ENCODE measurements around the gene IQCM. TPM values are rescaled to one million over a fixed set of nuclear protein-coding genes. Genes with fewer than 3 reads are reported as not detected.

Gene IQCM
- polyA plus RNA-seq, 2 of the 4 experiments (the other 2 are of a cell fraction) = 0.05 TPM; not detected in 1

- Histone ChIP-seq H3K4me3 (no peak overlapping the region), H3K4me2 (no peak overlapping the region), H3K4me1 (no peaks in the 10 kb centered on the region), H3K27ac (no peak overlapping the region), H3K9me3 (no peaks in the 10 kb centered on the region)
- 0% methylated on average over 4 of the region's 4 CpGs for WGBS (ENCODE audit: missing lambda C conversion rate)
- ChIA-PET CTCF (no interaction called here), POLR2A (no interaction called here)
- TF ChIP-seq HMGXB4 (CRISPR knock-in tag; IDR thresholded peaks at IDR 0.05; ENCODE audit: borderline replicate concordance) (no peak), CEBPB (IDR thresholded peaks at IDR 0.05) (no peak), FOXS1 (CRISPR knock-in tag; IDR thresholded peaks at IDR 0.05) (no peak), NR3C1 (IDR thresholded peaks at IDR 0.05) (no peak), JUNB (IDR thresholded peaks at IDR 0.05) (no peak), PHF8 (IDR thresholded peaks at IDR 0.05; ENCODE audit: borderline replicate concordance, low read depth) (no peak), EHF (CRISPR knock-in tag; IDR thresholded peaks at IDR 0.05) (no peak), HDAC2 (IDR thresholded peaks at IDR 0.05) (no peak), SREBF2 (IDR thresholded peaks at IDR 0.05) (no peak), ATOH8 (CRISPR knock-in tag; IDR thresholded peaks at IDR 0.05; ENCODE audit: low read depth) (no peak), RAD21 (conservative IDR thresholded peaks at IDR 0.05 in 1 of 2, IDR thresholded peaks at IDR 0.05 in 1 of 2) (no peak), MAZ (IDR thresholded peaks at IDR 0.05; ENCODE audit: borderline replicate concordance, low read depth, low read length) (no peak), ZC3H11A (IDR thresholded peaks at IDR 0.05) (no peak), ZNF302 (CRISPR knock-in tag; IDR thresholded peaks at IDR 0.05) (no peak), CHD4 (IDR thresholded peaks at IDR 0.05; ENCODE audit: borderline replicate concordance) (no peak)
- FAIRE-seq (no peak), ATAC-seq (no peak), DNase-seq (ENCODE audit: low read depth in 1 of 2, low spot score in 1 of 2) (no peak)
Observed at GRCh38 chr4:149311076-149311475, 504.6 kb downstream of the IQCM start.

GRCh38 chr4:149306537-149306936 is 509.1 kb downstream of the IQCM start:
- no peak overlapping the region for H3K4me3 ChIP-seq
- H3K27ac ChIP-seq = no peak overlapping the region
- POLR2A ChIA-PET = no interaction called here
- ATAC-seq (no peak), DNase-seq (ENCODE audit: low read depth in 1 of 2, low spot score in 1 of 2) (no peak), FAIRE-seq (no peak)
- no peaks in the 10 kb centered on the region for H3K4me1 ChIP-seq
- CTCF ChIA-PET = no interaction called here
- H3K4me2 ChIP-seq = no peak overlapping the region
- TF ChIP-seq HDAC2 (IDR thresholded peaks at IDR 0.05) = no peak
- no peak for TF ChIP-seq HOXB5 (CRISPR knock-in tag; IDR thresholded peaks at IDR 0.05)
- TF ChIP-seq EP300 (IDR thresholded peaks at IDR 0.05) = no peak
- TF ChIP-seq HOXB13 (CRISPR knock-in tag; IDR thresholded peaks at IDR 0.05; ENCODE audit: low read depth) = no peak
- TF ChIP-seq FOSB (CRISPR knock-in tag; IDR thresholded peaks at IDR 0.05) = no peak
- TF ChIP-seq, protein P1, sequence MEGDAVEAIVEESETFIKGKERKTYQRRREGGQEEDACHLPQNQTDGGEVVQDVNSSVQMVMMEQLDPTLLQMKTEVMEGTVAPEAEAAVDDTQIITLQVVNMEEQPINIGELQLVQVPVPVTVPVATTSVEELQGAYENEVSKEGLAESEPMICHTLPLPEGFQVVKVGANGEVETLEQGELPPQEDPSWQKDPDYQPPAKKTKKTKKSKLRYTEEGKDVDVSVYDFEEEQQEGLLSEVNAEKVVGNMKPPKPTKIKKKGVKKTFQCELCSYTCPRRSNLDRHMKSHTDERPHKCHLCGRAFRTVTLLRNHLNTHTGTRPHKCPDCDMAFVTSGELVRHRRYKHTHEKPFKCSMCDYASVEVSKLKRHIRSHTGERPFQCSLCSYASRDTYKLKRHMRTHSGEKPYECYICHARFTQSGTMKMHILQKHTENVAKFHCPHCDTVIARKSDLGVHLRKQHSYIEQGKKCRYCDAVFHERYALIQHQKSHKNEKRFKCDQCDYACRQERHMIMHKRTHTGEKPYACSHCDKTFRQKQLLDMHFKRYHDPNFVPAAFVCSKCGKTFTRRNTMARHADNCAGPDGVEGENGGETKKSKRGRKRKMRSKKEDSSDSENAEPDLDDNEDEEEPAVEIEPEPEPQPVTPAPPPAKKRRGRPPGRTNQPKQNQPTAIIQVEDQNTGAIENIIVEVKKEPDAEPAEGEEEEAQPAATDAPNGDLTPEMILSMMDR (IDR thresholded peaks at IDR 0.05) = no peak
- TF ChIP-seq, protein P2, sequence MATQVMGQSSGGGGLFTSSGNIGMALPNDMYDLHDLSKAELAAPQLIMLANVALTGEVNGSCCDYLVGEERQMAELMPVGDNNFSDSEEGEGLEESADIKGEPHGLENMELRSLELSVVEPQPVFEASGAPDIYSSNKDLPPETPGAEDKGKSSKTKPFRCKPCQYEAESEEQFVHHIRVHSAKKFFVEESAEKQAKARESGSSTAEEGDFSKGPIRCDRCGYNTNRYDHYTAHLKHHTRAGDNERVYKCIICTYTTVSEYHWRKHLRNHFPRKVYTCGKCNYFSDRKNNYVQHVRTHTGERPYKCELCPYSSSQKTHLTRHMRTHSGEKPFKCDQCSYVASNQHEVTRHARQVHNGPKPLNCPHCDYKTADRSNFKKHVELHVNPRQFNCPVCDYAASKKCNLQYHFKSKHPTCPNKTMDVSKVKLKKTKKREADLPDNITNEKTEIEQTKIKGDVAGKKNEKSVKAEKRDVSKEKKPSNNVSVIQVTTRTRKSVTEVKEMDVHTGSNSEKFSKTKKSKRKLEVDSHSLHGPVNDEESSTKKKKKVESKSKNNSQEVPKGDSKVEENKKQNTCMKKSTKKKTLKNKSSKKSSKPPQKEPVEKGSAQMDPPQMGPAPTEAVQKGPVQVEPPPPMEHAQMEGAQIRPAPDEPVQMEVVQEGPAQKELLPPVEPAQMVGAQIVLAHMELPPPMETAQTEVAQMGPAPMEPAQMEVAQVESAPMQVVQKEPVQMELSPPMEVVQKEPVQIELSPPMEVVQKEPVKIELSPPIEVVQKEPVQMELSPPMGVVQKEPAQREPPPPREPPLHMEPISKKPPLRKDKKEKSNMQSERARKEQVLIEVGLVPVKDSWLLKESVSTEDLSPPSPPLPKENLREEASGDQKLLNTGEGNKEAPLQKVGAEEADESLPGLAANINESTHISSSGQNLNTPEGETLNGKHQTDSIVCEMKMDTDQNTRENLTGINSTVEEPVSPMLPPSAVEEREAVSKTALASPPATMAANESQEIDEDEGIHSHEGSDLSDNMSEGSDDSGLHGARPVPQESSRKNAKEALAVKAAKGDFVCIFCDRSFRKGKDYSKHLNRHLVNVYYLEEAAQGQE (IDR thresholded peaks at IDR 0.05) = no peak
- TF ChIP-seq CHD2 (IDR thresholded peaks at IDR 0.05; ENCODE audit: low read length, partially characterized antibody) = no peak
- no peak for TF ChIP-seq NR3C1 (IDR thresholded peaks at IDR 0.05)
- no peak for TF ChIP-seq GATA3 (IDR thresholded peaks at IDR 0.05; ENCODE audit: borderline replicate concordance)
- no peak for TF ChIP-seq PHF8 (IDR thresholded peaks at IDR 0.05; ENCODE audit: borderline replicate concordance, low read depth)
- no peak for TF ChIP-seq CEBPB (IDR thresholded peaks at IDR 0.05)
- TF ChIP-seq JUNB (IDR thresholded peaks at IDR 0.05) = no peak
- no peak for TF ChIP-seq HOXA7 (CRISPR knock-in tag; IDR thresholded peaks at IDR 0.05)
- TF ChIP-seq EHF (CRISPR knock-in tag; IDR thresholded peaks at IDR 0.05) = no peak
- no peak for TF ChIP-seq KDM1A (IDR thresholded peaks at IDR 0.05; ENCODE audit: low read depth)
- no peak for TF ChIP-seq ATOH8 (CRISPR knock-in tag; IDR thresholded peaks at IDR 0.05; ENCODE audit: low read depth)
- no peak for TF ChIP-seq NFE2L2 (conservative IDR thresholded peaks at IDR 0.05; ENCODE audit: low read length)
- TF ChIP-seq POLR2A (IDR thresholded peaks at IDR 0.05; ENCODE audit: low read length) = no peak
- no peaks in the 10 kb centered on the region for H3K9me3 ChIP-seq

All from A549 (cell line).